GM10266 (cell line): ENCODE data around the gene CACNG8.

Experiments used
- DNase-seq: peaks from one replicate; pipeline ENCODE4 v3.0.0; 2012; ENCODE audit errors: extremely low spot score
- CTCF ChIP-seq: IDR thresholded peaks from 2 replicates; pipeline ENCODE4 v1.5.1; 2012; ENCODE audit warnings: mild to moderate bottlenecking, low read depth; ENCODE audit not compliant: control insufficient read depth, insufficient read depth; ENCODE audit errors: missing control alignments

The CACNG8 gene

GRCh38 chr19:53961523-53962356, 997 bp upstream of the CACNG8 start:
- no peak for TF ChIP-seq CTCF
- no peak for DNase-seq

- TF ChIP-seq CTCF = no peak
- DNase-seq = no peak
Measured at GRCh38 chr19:53965091-53965490, 2.4 kb downstream of the CACNG8 start.

- no peak for DNase-seq
- TF ChIP-seq CTCF = no peak
Measured at GRCh38 chr19:53966931-53967330, 4.2 kb downstream of the CACNG8 start.

GRCh38 chr19:53969366-53969765, 6.6 kb downstream of the CACNG8 start:
- no peak for DNase-seq
- no peak for TF ChIP-seq CTCF

GRCh38 chr19:53971673-53972072, 8.9 kb downstream of the CACNG8 start:
- no peak for TF ChIP-seq CTCF
- no peak for DNase-seq

GRCh38 chr19:53977429-53977990, 14.8 kb downstream of the CACNG8 start:
- TF ChIP-seq CTCF = no peak
- peak; percentile 72 for DNase-seq
